ENCODE results near the gene PTPN13. TPM values are rescaled to one million over a fixed set of nuclear protein-coding genes. Genes with fewer than 3 reads are reported as not detected.
A peak's percentile ranks its signal among the peaks of the same experiment; 100 is the strongest.

PTPN13 gene
- total and polyA plus RNA-seq, 5 experiments from 2014 or later = not detected

GRCh38 chr4:86821151-86821550 is 227.0 kb downstream of the PTPN13 start:
- no peak overlapping the region for H3K27ac Mint-ChIP-seq
- no peak for ATAC-seq
- peaks cover 0 to 6% (median 4%) of the 10 kb centered on the region in 9 donors for H3K9me3 Mint-ChIP-seq

GRCh38 chr4:86822136-86822535 is 228.0 kb downstream of the PTPN13 start:
- POLR2A ChIA-PET = no interaction called here
- H3K27ac Mint-ChIP-seq = no peak overlapping the region
- ATAC-seq (no peak), DNase-seq (no peak)
- no peaks in the 10 kb centered on the region for H3K36me3 Mint-ChIP-seq
- H3K4me1 Mint-ChIP-seq = no peaks in the 10 kb centered on the region
- no peaks in the 10 kb centered on the region for H3K9me3 Mint-ChIP-seq
- H3K27me3 Mint-ChIP-seq = peaks cover 0 to 9% (median 0%) of the 10 kb centered on the region in 5 donors
- H3K4me3 Mint-ChIP-seq = no peak overlapping the region

More at GRCh38 chr4:86821151-86821550, 227.0 kb downstream of the PTPN13 start:
- peaks cover 0 to 4% (median 0%) of the 10 kb centered on the region in 3 donors for H3K36me3 Mint-ChIP-seq
- H3K27me3 Mint-ChIP-seq = peaks cover 0 to 9% (median 0%) of the 10 kb centered on the region in 5 donors
- POLR2A ChIA-PET = no interaction called here
- no peak overlapping the region for H3K4me3 Mint-ChIP-seq
- no peaks in the 10 kb centered on the region for H3K4me1 Mint-ChIP-seq
- no peak for DNase-seq

- POLR2A ChIA-PET = no interaction called here
- H3K27ac Mint-ChIP-seq = no peak overlapping the region
- ATAC-seq = no peak
Measured at GRCh38 chr4:86825511-86825910, 231.4 kb downstream of the PTPN13 start.

GRCh38 chr4:86831262-86832130 is 237.4 kb downstream of the PTPN13 start:
- H3K36me3 Mint-ChIP-seq = no peaks in the 10 kb centered on the region
- no peak for DNase-seq
- H3K4me1 Mint-ChIP-seq = peaks cover 0 to 3% (median 0%) of the 10 kb centered on the region in 4 donors
- H3K4me3 Mint-ChIP-seq = no peak overlapping the region
- POLR2A ChIA-PET = no interaction called here
- no peak overlapping the region for H3K27ac Mint-ChIP-seq
- no peak for ATAC-seq
- H3K27me3 Mint-ChIP-seq = peaks cover 0 to 7% (median 5%) of the 10 kb centered on the region in 5 donors
- no peaks in the 10 kb centered on the region for H3K9me3 Mint-ChIP-seq

More at GRCh38 chr4:86825511-86825910, 231.4 kb downstream of the PTPN13 start:
- no peak overlapping the region for H3K4me3 Mint-ChIP-seq
- H3K4me1 Mint-ChIP-seq = no peaks in the 10 kb centered on the region
- no peaks in the 10 kb centered on the region for H3K9me3 Mint-ChIP-seq
- no peaks in the 10 kb centered on the region for H3K27me3 Mint-ChIP-seq
- no peaks in the 10 kb centered on the region for H3K36me3 Mint-ChIP-seq
- DNase-seq = no peak

GRCh38 chr4:86833615-86834014 is 239.5 kb downstream of the PTPN13 start:
- Mint-ChIP-seq H3K36me3 (no peaks in the 10 kb centered on the region), H3K4me1 (peaks cover 0 to 3% (median 0%) of the 10 kb centered on the region in 4 donors), H3K27ac (no peak overlapping the region), H3K27me3 (peaks cover 0 to 7% (median 5%) of the 10 kb centered on the region in 5 donors), H3K4me3 (no peak overlapping the region), H3K9me3 (no peaks in the 10 kb centered on the region)
- DNase-seq (no peak), ATAC-seq (no peak)
- POLR2A ChIA-PET = no interaction called here

GRCh38 chr4:86834901-86835300 is 240.8 kb downstream of the PTPN13 start:
- no peak overlapping the region for H3K4me3 Mint-ChIP-seq
- H3K9me3 Mint-ChIP-seq = no peaks in the 10 kb centered on the region
- peaks cover 0 to 7% (median 5%) of the 10 kb centered on the region in 5 donors for H3K27me3 Mint-ChIP-seq
- DNase-seq = no peak
- no peaks in the 10 kb centered on the region for H3K36me3 Mint-ChIP-seq
- POLR2A ChIA-PET = no interaction called here
- no peak overlapping the region for H3K27ac Mint-ChIP-seq
- H3K4me1 Mint-ChIP-seq = peaks cover 0 to 3% (median 0%) of the 10 kb centered on the region in 4 donors
- no peak for ATAC-seq

GRCh38 chr4:86835677-86836076 is 241.6 kb downstream of the PTPN13 start:
- Mint-ChIP-seq H3K9me3 (no peaks in the 10 kb centered on the region), H3K4me1 (peaks cover 0 to 3% (median 0%) of the 10 kb centered on the region in 4 donors), H3K4me3 (no peak overlapping the region), H3K27me3 (peaks cover 0 to 7% (median 5%) of the 10 kb centered on the region in 5 donors), H3K36me3 (no peaks in the 10 kb centered on the region), H3K27ac (peak overlapping the region in 1 of 10 donors; percentile 75)
- DNase-seq (no peak), ATAC-seq (no peak)
- POLR2A ChIA-PET = no interaction called here

- no peaks in the 10 kb centered on the region for H3K9me3 Mint-ChIP-seq
- no peak overlapping the region for H3K4me3 Mint-ChIP-seq
- H3K4me1 Mint-ChIP-seq = peaks cover 0 to 3% (median 0%) of the 10 kb centered on the region in 4 donors
- no peak overlapping the region for H3K27ac Mint-ChIP-seq
- ATAC-seq = no peak
- no peak for DNase-seq
- H3K36me3 Mint-ChIP-seq = no peaks in the 10 kb centered on the region
- peaks cover 0 to 7% (median 5%) of the 10 kb centered on the region in 5 donors for H3K27me3 Mint-ChIP-seq
- POLR2A ChIA-PET = no interaction called here
Measured at GRCh38 chr4:86837691-86838503, 243.8 kb downstream of the PTPN13 start.

- ATAC-seq (no peak), DNase-seq (no peak)
- Mint-ChIP-seq H3K9me3 (no peaks in the 10 kb centered on the region), H3K27ac (no peak overlapping the region), H3K36me3 (no peaks in the 10 kb centered on the region), H3K4me3 (no peak overlapping the region), H3K27me3 (peaks cover 0 to 9% (median 1%) of the 10 kb centered on the region in 5 donors), H3K4me1 (peaks cover 0 to 2% (median 0%) of the 10 kb centered on the region in 4 donors)
- POLR2A ChIA-PET = no interaction called here
Measured at GRCh38 chr4:86840858-86841257, 246.7 kb downstream of the PTPN13 start.

GRCh38 chr4:86841309-86841708 is 247.2 kb downstream of the PTPN13 start:
- POLR2A ChIA-PET = no interaction called here
- H3K27ac Mint-ChIP-seq = no peak overlapping the region
- no peak for DNase-seq
- H3K4me1 Mint-ChIP-seq = peaks cover 0 to 2% (median 0%) of the 10 kb centered on the region in 4 donors
- ATAC-seq = no peak
- H3K36me3 Mint-ChIP-seq = no peaks in the 10 kb centered on the region
- H3K4me3 Mint-ChIP-seq = no peak overlapping the region
- H3K27me3 Mint-ChIP-seq = peaks cover 0 to 9% (median 1%) of the 10 kb centered on the region in 5 donors
- no peaks in the 10 kb centered on the region for H3K9me3 Mint-ChIP-seq

- no peak for DNase-seq
- no peaks in the 10 kb centered on the region for H3K36me3 Mint-ChIP-seq
- POLR2A ChIA-PET = no interaction called here
- no peak for ATAC-seq
- peaks cover 0 to 13% (median 4%) of the 10 kb centered on the region in 5 donors for H3K27me3 Mint-ChIP-seq
- H3K9me3 Mint-ChIP-seq = no peaks in the 10 kb centered on the region
- no peak overlapping the region for H3K4me3 Mint-ChIP-seq
- H3K4me1 Mint-ChIP-seq = peaks cover 0 to 2% (median 0%) of the 10 kb centered on the region in 4 donors
- H3K27ac Mint-ChIP-seq = no peak overlapping the region
Measured at GRCh38 chr4:86845593-86845992, 251.5 kb downstream of the PTPN13 start.

- ATAC-seq (no peak), DNase-seq (no peak)
- no peaks in the 10 kb centered on the region for H3K36me3 Mint-ChIP-seq
- no peak overlapping the region for H3K27ac Mint-ChIP-seq
- POLR2A ChIA-PET = no interaction called here
- peaks cover 0 to 13% (median 5%) of the 10 kb centered on the region in 5 donors for H3K27me3 Mint-ChIP-seq
- no peaks in the 10 kb centered on the region for H3K9me3 Mint-ChIP-seq
- no peak overlapping the region for H3K4me3 Mint-ChIP-seq
- H3K4me1 Mint-ChIP-seq = peaks cover 0 to 2% (median 0%) of the 10 kb centered on the region in 4 donors
Measured at GRCh38 chr4:86846921-86847320, 252.8 kb downstream of the PTPN13 start.

- Mint-ChIP-seq H3K36me3 (no peaks in the 10 kb centered on the region), H3K27me3 (peaks cover 0 to 13% (median 5%) of the 10 kb centered on the region in 5 donors), H3K27ac (no peak overlapping the region), H3K4me1 (peaks cover 0 to 2% (median 0%) of the 10 kb centered on the region in 4 donors), H3K9me3 (no peaks in the 10 kb centered on the region), H3K4me3 (no peak overlapping the region)
- POLR2A ChIA-PET = no interaction called here
- ATAC-seq (no peak), DNase-seq (no peak)
Measured at GRCh38 chr4:86847571-86847970, 253.5 kb downstream of the PTPN13 start.

Data from naive thymus-derived CD8-positive, alpha-beta T cell (primary cell).